IMR-90 (cell line): ENCODE results near the gene F10. TPM values are rescaled to one million over a fixed set of nuclear protein-coding genes. Genes with fewer than 3 reads are reported as not detected.

Experiments used
- CEBPB ChIP-seq: IDR thresholded peaks from 2 replicates; pipeline ENCODE4 v1.6.1; 2012; ENCODE audit warnings: low read depth, low read length, improper control_type of control experiment
- CHD1 ChIP-seq: IDR thresholded peaks from 2 replicates; pipeline ENCODE4 v1.6.1; 2012; ENCODE audit warnings: low read depth, low read length, improper control_type of control experiment
- FOS ChIP-seq: fragments of 150-350 bp; IDR thresholded peaks from 2 replicates; pipeline ENCODE4 v1.6.1; 2016; ENCODE audit warnings: low read depth, low read length
- MAFK ChIP-seq: IDR thresholded peaks from 2 replicates; pipeline ENCODE4 v1.6.1; 2012; ENCODE audit warnings: low read depth, low read length, improper control_type of control experiment
- POLR2A ChIP-seq: IDR thresholded peaks from 2 replicates; pipeline ENCODE4 v1.6.1; 2012; ENCODE audit warnings: mild to moderate bottlenecking, low read depth, low read length
- RCOR1 ChIP-seq: IDR thresholded peaks from 2 replicates; pipeline ENCODE4 v1.6.1; 2012; ENCODE audit warnings: mild to moderate bottlenecking, low read length, improper control_type of control experiment; ENCODE audit not compliant: insufficient replicate concordance
- RFX5 ChIP-seq: IDR thresholded peaks from 2 replicates; pipeline ENCODE4 v1.8.0; 2012; ENCODE audit warnings: low read depth, mild to moderate bottlenecking, low read length, moderate library complexity
- polyA plus RNA-seq, 3 experiments: library from polyadenylated mRNA; depleted of rRNA; stranded (reverse); fragments of >200 nt; gene quantifications; 2 replicates each; pipeline ENCODE4 v1.2.3, GENCODE V29; 2012; ENCODE audit warnings: low replicate concordance in 1 of 3
- total RNA-seq: library from RNA; depleted of rRNA; stranded (reverse); fragments of >200 nt; gene quantifications from 2 replicates; pipeline ENCODE4 v1.2.3, GENCODE V29; 2012

F10 gene
- total and polyA plus RNA-seq, 2 of the 4 experiments (the other 2 are of a cell fraction): 9.1 to 19.5 TPM

DNA sequence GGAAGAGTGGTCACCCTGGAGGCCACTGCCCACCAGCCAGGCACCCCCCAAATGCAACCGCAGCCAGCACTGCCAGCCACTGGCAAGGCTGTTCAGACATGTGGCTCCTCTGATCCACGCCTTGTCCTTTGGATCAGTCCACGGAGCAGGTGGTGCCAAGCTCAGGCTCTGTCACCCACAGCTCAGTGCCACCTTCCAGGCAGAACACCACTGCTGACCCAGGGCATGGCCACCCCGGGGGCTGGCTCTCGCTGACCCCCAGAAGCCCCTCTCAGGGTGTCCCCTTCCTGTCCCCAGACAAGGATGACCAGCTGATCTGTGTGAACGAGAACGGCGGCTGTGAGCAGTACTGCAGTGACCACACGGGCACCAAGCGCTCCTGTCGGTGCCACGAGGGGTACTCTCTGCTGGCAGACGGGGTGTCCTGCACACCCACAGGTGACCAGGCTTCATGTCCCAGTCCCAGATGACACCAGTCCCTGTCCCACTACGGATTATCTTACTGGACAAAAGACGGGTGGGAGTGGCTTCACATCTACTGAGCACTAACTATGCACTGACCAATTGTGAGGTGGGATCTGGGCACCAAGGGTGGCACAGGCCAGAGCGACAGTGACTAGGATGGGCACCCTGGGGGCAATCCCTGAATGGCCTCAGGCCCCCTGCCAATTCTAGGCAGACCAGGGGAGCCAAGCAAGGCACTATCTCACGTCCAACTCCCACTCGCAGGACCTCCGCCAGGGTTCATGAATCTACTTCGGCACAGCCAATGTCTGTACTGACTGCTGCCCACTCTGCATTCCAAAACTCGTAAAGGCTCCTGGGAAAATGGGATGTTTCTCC, 7.0 kb upstream of the F10 start (continued):
- TF ChIP-seq MAFK: no peak
- no peak for TF ChIP-seq FOS
- no peak for TF ChIP-seq RCOR1
- no peak for TF ChIP-seq CEBPB
- no peak for TF ChIP-seq RFX5
- no peak for TF ChIP-seq CHD1
- TF ChIP-seq POLR2A: no peak
